HL-60 (cell line): ENCODE results near the gene ASTN2.

Source experiments
- DNase-seq, 2 experiments: peaks; one replicate each; pipeline ENCODE4 v3.0.0-alpha.2; 2010 to 2020; ENCODE audit warnings: low read depth in 1 of 2, low spot score in 1 of 2
- H3K27ac ChIP-seq: fragments of 250-450 bp; sonication (Bioruptor Pico); replicated peaks from 2 replicates; pipeline ENCODE4 v1.5.1; 2020; ENCODE audit warnings: mild to moderate bottlenecking, moderate library complexity
- H3K27me3 ChIP-seq: fragments of 250-450 bp; sonication (Bioruptor Pico); 2 replicates; pipeline ENCODE4 v1.5.1; 2021; ENCODE audit warnings: mild to moderate bottlenecking, moderate library complexity; ENCODE audit not compliant: insufficient read depth, poor library complexity, severe bottlenecking
- H3K4me3 ChIP-seq: replicated peaks from 2 replicates; pipeline ENCODE4 v1.5.1; 2011; ENCODE audit warnings: mild to moderate bottlenecking, control low read depth, low read length; ENCODE audit not compliant: insufficient read depth
- GABPA ChIP-seq: IDR thresholded peaks from 2 replicates; pipeline ENCODE4 v1.6.1; 2012; ENCODE audit warnings: low read depth
- POLR2AphosphoS5 ChIP-seq: IDR thresholded peaks from 2 replicates; pipeline ENCODE4 v1.6.1; 2012; ENCODE audit warnings: low read depth
- SPI1 ChIP-seq: IDR thresholded peaks from 2 replicates; pipeline ENCODE4 v1.6.1; 2012; ENCODE audit warnings: low read depth, mild to moderate bottlenecking, borderline replicate concordance
- TF ChIP-seq, protein P1 (sequence below): IDR thresholded peaks from 2 replicates; pipeline ENCODE4 v1.6.1; 2012; ENCODE audit warnings: low read depth; ENCODE audit not compliant: insufficient replicate concordance
- TF ChIP-seq, protein P2 (sequence below): IDR thresholded peaks from one replicate; pipeline ENCODE4 v1.5.1; 2011; ENCODE audit warnings: low read length, control low read depth, inconsistent platforms; ENCODE audit not compliant: insufficient read depth

ASTN2 gene

DNA sequence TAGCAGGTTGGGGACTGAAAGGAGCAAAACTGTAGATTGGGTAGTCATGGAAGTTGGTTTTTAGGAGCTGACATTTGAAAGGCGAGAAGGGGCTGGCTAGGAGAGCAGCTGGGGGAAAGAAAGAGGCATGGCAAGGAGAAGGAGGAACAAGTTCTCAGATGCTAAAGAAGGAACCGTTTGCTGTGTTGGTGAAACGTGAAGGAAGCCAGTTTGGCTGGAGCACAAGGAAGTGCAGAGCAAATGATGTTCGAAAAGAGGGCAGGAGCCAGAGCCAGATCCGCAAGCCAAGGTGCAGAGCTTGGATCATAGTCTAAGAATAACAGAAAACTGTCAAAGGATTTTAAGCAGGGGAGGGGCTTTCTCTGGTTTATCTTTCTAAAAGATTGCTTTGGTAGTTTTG, 276.6 kb downstream of the ASTN2 start:
- TF ChIP-seq, protein P1, sequence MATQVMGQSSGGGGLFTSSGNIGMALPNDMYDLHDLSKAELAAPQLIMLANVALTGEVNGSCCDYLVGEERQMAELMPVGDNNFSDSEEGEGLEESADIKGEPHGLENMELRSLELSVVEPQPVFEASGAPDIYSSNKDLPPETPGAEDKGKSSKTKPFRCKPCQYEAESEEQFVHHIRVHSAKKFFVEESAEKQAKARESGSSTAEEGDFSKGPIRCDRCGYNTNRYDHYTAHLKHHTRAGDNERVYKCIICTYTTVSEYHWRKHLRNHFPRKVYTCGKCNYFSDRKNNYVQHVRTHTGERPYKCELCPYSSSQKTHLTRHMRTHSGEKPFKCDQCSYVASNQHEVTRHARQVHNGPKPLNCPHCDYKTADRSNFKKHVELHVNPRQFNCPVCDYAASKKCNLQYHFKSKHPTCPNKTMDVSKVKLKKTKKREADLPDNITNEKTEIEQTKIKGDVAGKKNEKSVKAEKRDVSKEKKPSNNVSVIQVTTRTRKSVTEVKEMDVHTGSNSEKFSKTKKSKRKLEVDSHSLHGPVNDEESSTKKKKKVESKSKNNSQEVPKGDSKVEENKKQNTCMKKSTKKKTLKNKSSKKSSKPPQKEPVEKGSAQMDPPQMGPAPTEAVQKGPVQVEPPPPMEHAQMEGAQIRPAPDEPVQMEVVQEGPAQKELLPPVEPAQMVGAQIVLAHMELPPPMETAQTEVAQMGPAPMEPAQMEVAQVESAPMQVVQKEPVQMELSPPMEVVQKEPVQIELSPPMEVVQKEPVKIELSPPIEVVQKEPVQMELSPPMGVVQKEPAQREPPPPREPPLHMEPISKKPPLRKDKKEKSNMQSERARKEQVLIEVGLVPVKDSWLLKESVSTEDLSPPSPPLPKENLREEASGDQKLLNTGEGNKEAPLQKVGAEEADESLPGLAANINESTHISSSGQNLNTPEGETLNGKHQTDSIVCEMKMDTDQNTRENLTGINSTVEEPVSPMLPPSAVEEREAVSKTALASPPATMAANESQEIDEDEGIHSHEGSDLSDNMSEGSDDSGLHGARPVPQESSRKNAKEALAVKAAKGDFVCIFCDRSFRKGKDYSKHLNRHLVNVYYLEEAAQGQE, result no peak
- TF ChIP-seq, protein P2, sequence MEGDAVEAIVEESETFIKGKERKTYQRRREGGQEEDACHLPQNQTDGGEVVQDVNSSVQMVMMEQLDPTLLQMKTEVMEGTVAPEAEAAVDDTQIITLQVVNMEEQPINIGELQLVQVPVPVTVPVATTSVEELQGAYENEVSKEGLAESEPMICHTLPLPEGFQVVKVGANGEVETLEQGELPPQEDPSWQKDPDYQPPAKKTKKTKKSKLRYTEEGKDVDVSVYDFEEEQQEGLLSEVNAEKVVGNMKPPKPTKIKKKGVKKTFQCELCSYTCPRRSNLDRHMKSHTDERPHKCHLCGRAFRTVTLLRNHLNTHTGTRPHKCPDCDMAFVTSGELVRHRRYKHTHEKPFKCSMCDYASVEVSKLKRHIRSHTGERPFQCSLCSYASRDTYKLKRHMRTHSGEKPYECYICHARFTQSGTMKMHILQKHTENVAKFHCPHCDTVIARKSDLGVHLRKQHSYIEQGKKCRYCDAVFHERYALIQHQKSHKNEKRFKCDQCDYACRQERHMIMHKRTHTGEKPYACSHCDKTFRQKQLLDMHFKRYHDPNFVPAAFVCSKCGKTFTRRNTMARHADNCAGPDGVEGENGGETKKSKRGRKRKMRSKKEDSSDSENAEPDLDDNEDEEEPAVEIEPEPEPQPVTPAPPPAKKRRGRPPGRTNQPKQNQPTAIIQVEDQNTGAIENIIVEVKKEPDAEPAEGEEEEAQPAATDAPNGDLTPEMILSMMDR, result no peak
- no peak for TF ChIP-seq GABPA
- no peak for TF ChIP-seq SPI1
- no peak for TF ChIP-seq POLR2AphosphoS5
- no peak overlapping the region for H3K27ac ChIP-seq
- no peak overlapping the region for H3K4me3 ChIP-seq
- H3K27me3 ChIP-seq, result no peaks in the 10 kb centered on the region
- no peak for DNase-seq

DNA sequence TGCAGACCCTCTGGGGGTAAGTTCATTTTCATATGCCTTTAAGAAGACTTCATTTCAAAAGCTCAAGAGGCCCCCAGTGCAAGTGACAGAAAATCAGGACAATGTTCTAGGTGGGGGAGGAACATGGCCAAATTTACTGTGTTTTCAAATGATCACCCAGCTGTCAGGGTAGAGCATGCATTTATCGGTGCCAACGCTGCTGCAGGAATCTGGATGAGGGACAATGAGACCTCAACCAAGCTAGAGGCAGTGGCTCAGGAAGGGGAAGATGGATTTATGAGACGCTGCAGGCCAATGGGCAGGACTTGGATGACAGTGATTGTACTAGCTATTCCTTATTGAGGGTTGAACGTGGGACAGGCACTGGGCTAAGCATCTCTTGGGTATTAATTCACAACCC, 278.4 kb downstream of the ASTN2 start:
- no peak for DNase-seq
- TF ChIP-seq SPI1, result no peak
- no peak for TF ChIP-seq POLR2AphosphoS5
- TF ChIP-seq, protein P1, result no peak
- no peak for TF ChIP-seq GABPA
- TF ChIP-seq, protein P2, result no peak
- no peak overlapping the region for H3K27ac ChIP-seq
- no peak overlapping the region for H3K4me3 ChIP-seq
- no peaks in the 10 kb centered on the region for H3K27me3 ChIP-seq

- DNase-seq, result no peak
- TF ChIP-seq POLR2AphosphoS5 (no peak), SPI1 (no peak), GABPA (no peak)
- TF ChIP-seq, protein P1, result no peak
- TF ChIP-seq, protein P2, result no peak
- Histone ChIP-seq H3K27ac (no peak overlapping the region), H3K4me3 (no peak overlapping the region), H3K27me3 (no peaks in the 10 kb centered on the region)
These were observed 279.3 kb downstream of the ASTN2 start for GRCh38 chr9:117135501-117136098.
